HepG2 (cell line): Measurements from ENCODE around the gene TPRA1. TPM values are rescaled to one million over a fixed set of nuclear protein-coding genes. Genes with fewer than 3 reads are reported as not detected.

ENCODE experiments used
- ATAC-seq: fragments of 200-7000 bp; cut with Tn5 transposase; 3 replicates; pipeline ENCODE4 v1.9.1; 2020; ENCODE audit warnings: mild to moderate bottlenecking, moderate library complexity
- BruUV-seq: library from RNA; stranded (reverse); fragments of 400-500 nt; replicated peaks from 2 replicates; lab custom pipeline; 2021; lab: Mats Ljungman, UMichigan
- CTCF ChIA-PET: fragments of 300-600 bp; formaldehyde crosslinking; extraction: SDS; loops from one replicate; lab custom pipeline; 2021; ENCODE audit warnings: low total read pairs, inconsistent platforms, low intra/inter-chr PET ratio; lab: Yijun Ruan, JAX
- POLR2A ChIA-PET: fragments of 350-600 bp; sonication (Branson Sonifier 250); formaldehyde crosslinking; loops from one replicate; lab custom pipeline; 2020; ENCODE audit warnings: antibody characterized with exemption, inconsistent platforms; lab: Yijun Ruan, JAX
- DNase-seq: peaks from one replicate; pipeline ENCODE4 v3.0.0-alpha.2; 2015; ENCODE audit warnings: low spot score
- FAIRE-seq: peaks from 3 replicates; lab custom pipeline; 2011; peaks lifted over from hg19 to GRCh38; lab: Jason Lieb, UNC
- H2AFZ ChIP-seq: one replicate; pipeline ENCODE4 v1.6.1; 2011; ENCODE audit warnings: low read length, inconsistent platforms
- H3K27ac ChIP-seq: fragments of 300-600 bp; 3 replicates; pipeline ENCODE4 v1.8.0; 2011; ENCODE audit warnings: mixed run types, mild to moderate bottlenecking, mixed read lengths, low read length, inconsistent platforms; ENCODE audit not compliant: insufficient read depth; ENCODE audit errors: extremely low read length
- H3K27me3 ChIP-seq, 2 experiments: fragments of 200-600 bp in 1 of 2; 2 replicates in 1 of 2; 3 replicates in 1 of 2; pipeline versions ENCODE4 v1.6.0 to v1.8.0; 2011; ENCODE audit warnings: low read length in 2 of 2, mild to moderate bottlenecking in 2 of 2, moderate library complexity in 2 of 2, inconsistent platforms in 1 of 2; ENCODE audit not compliant: insufficient read depth in 2 of 2, control insufficient read depth in 1 of 2
- H3K36me3 ChIP-seq, 2 experiments: fragments of 200-600 bp in 1 of 2; replicated peaks in 1 of 2; 2 replicates in 1 of 2; 3 replicates in 1 of 2; pipeline versions ENCODE4 v1.5.1 to v1.8.0; 2011; ENCODE audit warnings: low read length in 2 of 2, inconsistent platforms in 1 of 2; ENCODE audit not compliant: insufficient read depth in 2 of 2, control insufficient read depth in 1 of 2
- H3K4me1 ChIP-seq: 2 replicates; pipeline ENCODE4 v1.5.1; 2012; ENCODE audit warnings: low read length, inconsistent platforms; ENCODE audit not compliant: insufficient read depth
- H3K4me2 ChIP-seq: 2 replicates; pipeline ENCODE4 v1.6.0; 2011; ENCODE audit warnings: low read depth, low read length, inconsistent platforms
- H3K4me3 ChIP-seq, 3 experiments: fragments of 200-600 bp in 1 of 3; sonication (generic), shearing (Covaris generic) in 1 of 3; replicated peaks in 1 of 3; 2 replicates each; pipeline ENCODE4 v1.5.1; 2011 to 2016; ENCODE audit warnings: low read length in 3 of 3, inconsistent platforms in 2 of 3, low read depth in 2 of 3, mild to moderate bottlenecking in 2 of 3, control low read depth in 1 of 3, mixed read lengths in 1 of 3; ENCODE audit not compliant: insufficient read depth in 1 of 3
- H3K79me2 ChIP-seq: one replicate; pipeline ENCODE4 v1.6.1; 2011; ENCODE audit warnings: low read length, inconsistent platforms; ENCODE audit not compliant: insufficient read depth
- H3K9ac ChIP-seq: 2 replicates; pipeline ENCODE4 v1.6.0; 2011; ENCODE audit warnings: mild to moderate bottlenecking, low read depth, low read length, inconsistent platforms; ENCODE audit not compliant: insufficient read depth
- H3K9me3 ChIP-seq: 2 replicates; pipeline ENCODE4 v1.5.1; 2012; ENCODE audit warnings: mild to moderate bottlenecking, low read length
- H4K20me1 ChIP-seq: 2 replicates; pipeline ENCODE4 v1.6.0; 2011; ENCODE audit warnings: inconsistent platforms, mild to moderate bottlenecking, low read length, moderate library complexity; ENCODE audit not compliant: insufficient read depth
- ERF ChIP-seq: IDR thresholded peaks from 2 replicates; pipeline ENCODE4 v1.6.1; 2018; ENCODE audit warnings: missing biosample characterization, missing genetic modification reagents
- KLF12 ChIP-seq: sonication (generic); formaldehyde crosslinking; IDR thresholded peaks from 2 replicates; pipeline ENCODE4 v1.4.0; 2020; ENCODE audit warnings: missing genetic modification reagents, borderline replicate concordance
- SAFB2 ChIP-seq: sonication (generic); formaldehyde crosslinking; IDR thresholded peaks from 2 replicates; pipeline ENCODE4 v1.5.1; 2020; ENCODE audit warnings: missing genetic modification reagents, low read depth, mild to moderate bottlenecking, borderline replicate concordance
- ZBTB14 ChIP-seq: sonication (generic); formaldehyde crosslinking; IDR thresholded peaks from 2 replicates; pipeline ENCODE4 v1.4.0; 2020; ENCODE audit warnings: missing genetic modification reagents
- ZFP36 ChIP-seq: fragments of 150-350 bp; IDR thresholded peaks from 2 replicates; pipeline ENCODE4 v1.6.1; 2018; ENCODE audit warnings: borderline replicate concordance, low read length, low read depth; ENCODE audit not compliant: partially characterized antibody
- ZNF180 ChIP-seq: sonication (generic); formaldehyde crosslinking; IDR thresholded peaks from 2 replicates; pipeline ENCODE4 v1.4.0; 2020; ENCODE audit warnings: low read depth, missing genetic modification reagents, borderline replicate concordance
- ZNF281 ChIP-seq: sonication (generic); formaldehyde crosslinking; IDR thresholded peaks from 2 replicates; pipeline ENCODE4 v1.4.0; 2020; ENCODE audit warnings: missing genetic modification reagents, borderline replicate concordance
- ZNF777 ChIP-seq: sonication (generic); formaldehyde crosslinking; IDR thresholded peaks from 2 replicates; pipeline ENCODE4 v1.4.0; 2020; ENCODE audit warnings: missing genetic modification reagents
- ZSCAN9 ChIP-seq: IDR thresholded peaks from 2 replicates; pipeline ENCODE4 v1.6.1; 2016; ENCODE audit warnings: borderline replicate concordance
- WGBS: methylation state at CpG from one replicate; pipeline ENCODE4 v1.1.6; 2017; ENCODE audit warnings: low lambda C conversion rate; 5-methylcytosine and 5-hydroxymethylcytosine counted together
- in situ Hi-C: cut with HindIII; loops from 2 replicates; pipeline ENCODE4 v1.10.0; 2017; ENCODE audit warnings: low pct_unique_long_range_greater_than_20kb; ENCODE audit not compliant: extremely low pct_ligation_motif_present
- intact Hi-C: fragments of 100-400 bp; cut with micrococcal nuclease; formaldehyde crosslinking; loops from one replicate; pipeline ENCODE4 v1.10.0; 2022; ENCODE audit not compliant: unreplicated experiment
- polyA plus RNA-seq, 8 experiments: library from polyadenylated mRNA; depleted of rRNA in 3 of 8; stranded (reverse) in 7 of 8; unstranded in 1 of 8; fragments of >200 nt; fragmentation: Illumina TruSeq in 4 of 8; extraction: Trizol in 4 of 8; gene quantifications; 2 replicates each; pipeline versions ENCODE4 v1.2.1 to v1.2.3, GENCODE V29; 2011 to 2016; ENCODE audit warnings: low read depth in 4 of 8, missing spikeins in 1 of 8, mixed read lengths in 1 of 8; ENCODE audit not compliant: insufficient read depth in 1 of 8
- total RNA-seq, 5 experiments: library from RNA; depleted of rRNA; stranded (reverse); fragments of >200 nt; fragmentation: Illumina TruSeq; extraction: Trizol; gene quantifications; 2 replicates each; pipeline ENCODE4 v1.2.3, GENCODE V29; 2016; ENCODE audit warnings: low read depth in 1 of 5
- TF ChIP-seq, protein P1 (sequence below): IDR thresholded peaks from 2 replicates; pipeline ENCODE4 v1.6.1; 2016; ENCODE audit warnings: missing compliant biosample characterization, missing genetic modification reagents, borderline replicate concordance
- TF ChIP-seq, protein P2 (sequence below): sonication (generic); formaldehyde crosslinking; IDR thresholded peaks from 2 replicates; pipeline ENCODE4 v1.5.1; 2020; ENCODE audit warnings: mild to moderate bottlenecking, moderate library complexity, missing genetic modification reagents

TPRA1 gene
- total and polyA plus RNA-seq, 2 of the 13 experiments (the other 11 are each of a cell fraction or from before 2014, with no cell fraction given), result 25.4 to 25.8 TPM

DNA sequence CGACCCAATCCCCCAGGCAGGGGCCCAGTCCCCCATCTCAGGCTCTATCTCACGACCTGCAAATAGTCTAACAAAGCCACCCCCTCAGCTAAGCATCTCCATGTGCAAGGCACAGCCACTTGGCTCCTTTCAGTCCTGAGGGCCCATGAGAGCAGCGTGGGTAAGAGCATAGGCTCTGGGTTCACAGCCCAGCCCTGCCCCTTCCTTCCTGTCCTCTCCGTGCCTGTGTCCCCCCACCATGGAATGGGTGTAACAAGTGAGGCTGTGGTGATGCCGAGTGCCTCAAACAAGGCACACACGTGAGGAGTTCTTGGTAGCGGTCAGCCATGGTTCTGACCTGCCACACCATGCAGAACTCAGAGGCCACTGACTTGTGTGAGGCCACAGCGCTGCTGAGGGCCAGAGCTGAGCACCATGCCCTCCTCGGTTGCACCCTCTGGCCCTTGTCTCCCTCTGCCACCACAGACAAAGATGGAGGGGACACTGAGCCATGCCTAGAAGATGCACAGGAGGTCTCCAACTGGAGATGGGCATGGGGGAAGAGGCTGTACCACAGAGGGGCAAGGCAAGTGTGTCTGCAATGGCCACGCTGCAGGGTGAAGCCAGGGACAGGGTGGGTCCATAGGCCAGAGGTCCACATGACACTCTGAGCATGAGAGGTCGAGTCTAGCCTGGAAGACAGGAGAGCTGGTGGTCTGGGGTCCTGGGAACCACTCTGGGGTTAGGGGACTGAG lies 10.0 kb downstream of the TPRA1 start:
- H3K9me3 ChIP-seq, result no peaks in the 10 kb centered on the region
- no peak overlapping the region for H3K4me2 ChIP-seq
- H3K27ac ChIP-seq, result no peak overlapping the region
- CTCF ChIA-PET, result no interaction called here
- no peak overlapping the region for H3K4me3 ChIP-seq
- no peaks in the 10 kb centered on the region for H3K27me3 ChIP-seq
- H3K4me1 ChIP-seq, result no peaks in the 10 kb centered on the region
- no TSS peak for BruUV-seq
- 0 out of 2 replicates have a peak, but pooled peaks cover 2% of the 10 kb centered on the region for H4K20me1 ChIP-seq
- FAIRE-seq, result no peak
- 98% methylated on average over 7 of the region's 11 CpGs for WGBS
- intact Hi-C loops (no loop called here), in situ Hi-C loops (no loop called here)
- no peak overlapping the region for H3K9ac ChIP-seq
- no peak overlapping the region for H2AFZ ChIP-seq
- TF ChIP-seq ZNF281 (no peak), KLF12 (CRISPR knock-in tag) (no peak), ZNF180 (no peak), ZNF777 (CRISPR knock-in tag) (no peak), SAFB2 (CRISPR knock-in tag) (no peak), ERF (CRISPR knock-in tag) (no peak), ZFP36 (no peak), ZBTB14 (no peak), ZSCAN9 (CRISPR knock-in tag) (no peak)
- TF ChIP-seq, protein P1, sequence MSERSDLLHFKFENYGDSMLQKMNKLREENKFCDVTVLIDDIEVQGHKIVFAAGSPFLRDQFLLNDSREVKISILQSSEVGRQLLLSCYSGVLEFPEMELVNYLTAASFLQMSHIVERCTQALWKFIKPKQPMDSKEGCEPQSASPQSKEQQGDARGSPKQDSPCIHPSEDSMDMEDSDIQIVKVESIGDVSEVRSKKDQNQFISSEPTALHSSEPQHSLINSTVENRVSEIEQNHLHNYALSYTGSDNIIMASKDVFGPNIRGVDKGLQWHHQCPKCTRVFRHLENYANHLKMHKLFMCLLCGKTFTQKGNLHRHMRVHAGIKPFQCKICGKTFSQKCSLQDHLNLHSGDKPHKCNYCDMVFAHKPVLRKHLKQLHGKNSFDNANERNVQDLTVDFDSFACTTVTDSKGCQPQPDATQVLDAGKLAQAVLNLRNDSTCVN (CRISPR knock-in tag), result no peak
- TF ChIP-seq, protein P2, sequence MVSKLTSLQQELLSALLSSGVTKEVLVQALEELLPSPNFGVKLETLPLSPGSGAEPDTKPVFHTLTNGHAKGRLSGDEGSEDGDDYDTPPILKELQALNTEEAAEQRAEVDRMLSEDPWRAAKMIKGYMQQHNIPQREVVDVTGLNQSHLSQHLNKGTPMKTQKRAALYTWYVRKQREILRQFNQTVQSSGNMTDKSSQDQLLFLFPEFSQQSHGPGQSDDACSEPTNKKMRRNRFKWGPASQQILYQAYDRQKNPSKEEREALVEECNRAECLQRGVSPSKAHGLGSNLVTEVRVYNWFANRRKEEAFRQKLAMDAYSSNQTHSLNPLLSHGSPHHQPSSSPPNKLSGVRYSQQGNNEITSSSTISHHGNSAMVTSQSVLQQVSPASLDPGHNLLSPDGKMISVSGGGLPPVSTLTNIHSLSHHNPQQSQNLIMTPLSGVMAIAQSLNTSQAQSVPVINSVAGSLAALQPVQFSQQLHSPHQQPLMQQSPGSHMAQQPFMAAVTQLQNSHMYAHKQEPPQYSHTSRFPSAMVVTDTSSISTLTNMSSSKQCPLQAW (CRISPR knock-in tag), result no peak
- POLR2A ChIA-PET, result no interaction called here
- DNase-seq, result no peak
- H3K79me2 ChIP-seq, result peaks cover 7% of the 10 kb centered on the region
- peaks cover 8 to 23% of the 10 kb centered on the region in 2 experiments; a peak in 3 of 5 replicates for H3K36me3 ChIP-seq
- ATAC-seq, result no peak
